ENCODE data around the gene DLX1.

DLX1 gene

GRCh38 chr2:172091761-172092566 lies 6.7 kb downstream of the DLX1 start:
- no peak overlapping the region for H3K4me3 ChIP-seq (replicated peaks; ENCODE audit: low read depth, low read length)
- TF ChIP-seq, protein P1, sequence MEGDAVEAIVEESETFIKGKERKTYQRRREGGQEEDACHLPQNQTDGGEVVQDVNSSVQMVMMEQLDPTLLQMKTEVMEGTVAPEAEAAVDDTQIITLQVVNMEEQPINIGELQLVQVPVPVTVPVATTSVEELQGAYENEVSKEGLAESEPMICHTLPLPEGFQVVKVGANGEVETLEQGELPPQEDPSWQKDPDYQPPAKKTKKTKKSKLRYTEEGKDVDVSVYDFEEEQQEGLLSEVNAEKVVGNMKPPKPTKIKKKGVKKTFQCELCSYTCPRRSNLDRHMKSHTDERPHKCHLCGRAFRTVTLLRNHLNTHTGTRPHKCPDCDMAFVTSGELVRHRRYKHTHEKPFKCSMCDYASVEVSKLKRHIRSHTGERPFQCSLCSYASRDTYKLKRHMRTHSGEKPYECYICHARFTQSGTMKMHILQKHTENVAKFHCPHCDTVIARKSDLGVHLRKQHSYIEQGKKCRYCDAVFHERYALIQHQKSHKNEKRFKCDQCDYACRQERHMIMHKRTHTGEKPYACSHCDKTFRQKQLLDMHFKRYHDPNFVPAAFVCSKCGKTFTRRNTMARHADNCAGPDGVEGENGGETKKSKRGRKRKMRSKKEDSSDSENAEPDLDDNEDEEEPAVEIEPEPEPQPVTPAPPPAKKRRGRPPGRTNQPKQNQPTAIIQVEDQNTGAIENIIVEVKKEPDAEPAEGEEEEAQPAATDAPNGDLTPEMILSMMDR (IDR thresholded peaks at IDR 0.05; ENCODE audit: low read length, missing control alignments) = no peak
- no peak for DNase-seq (ENCODE audit: low read depth)

GRCh38 chr2:172092716-172093415 lies 7.6 kb downstream of the DLX1 start:
- no peak overlapping the region for H3K4me3 ChIP-seq (replicated peaks; ENCODE audit: low read depth, low read length)
- no peak for DNase-seq (ENCODE audit: low read depth)
- TF ChIP-seq, protein P1 (IDR thresholded peaks at IDR 0.05; ENCODE audit: low read length, missing control alignments) = no peak

DNA sequence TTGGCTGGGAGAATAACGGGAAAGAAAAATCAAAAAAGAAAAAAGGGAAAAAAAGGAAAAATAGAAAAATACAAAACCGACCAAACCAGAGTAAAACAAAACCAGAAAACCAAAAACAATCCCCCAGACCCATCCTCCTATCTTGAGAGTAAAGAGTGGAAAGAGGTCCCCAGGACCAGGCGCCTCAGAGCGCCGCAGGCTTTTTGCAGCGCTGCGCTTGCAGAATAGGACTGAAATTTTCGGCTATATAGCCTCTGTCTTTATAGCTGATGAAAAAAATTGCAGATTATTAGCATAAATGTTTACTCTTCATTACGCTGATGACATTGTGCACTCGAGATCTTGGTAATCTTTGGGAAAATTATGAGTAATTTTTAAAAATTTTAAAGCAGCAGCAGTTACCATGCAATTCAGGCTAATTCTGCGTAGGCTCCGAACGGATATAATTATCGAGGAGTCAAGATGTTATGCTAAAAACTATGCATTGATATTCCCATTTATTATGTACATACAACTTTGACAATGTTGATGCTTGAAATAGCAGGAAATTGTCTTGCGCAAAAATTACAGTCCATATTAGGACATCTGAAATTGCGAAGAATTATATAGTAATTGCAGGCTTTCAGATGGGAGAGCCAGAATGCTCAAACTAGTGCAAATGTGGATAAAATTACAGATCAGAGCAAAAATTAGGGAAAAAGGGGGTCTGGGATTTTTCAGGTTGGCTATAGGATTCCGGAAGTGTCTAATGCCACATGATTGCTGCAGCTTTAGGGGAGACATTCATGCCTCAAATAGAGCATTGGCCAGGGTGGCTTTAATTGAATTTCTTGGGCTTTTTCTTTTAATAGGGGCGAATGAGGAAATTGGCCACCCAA lies 8.3 kb downstream of the DLX1 start:
- H3K4me3 ChIP-seq (replicated peaks; ENCODE audit: low read depth, low read length) = no peak overlapping the region
- TF ChIP-seq, protein P1 (IDR thresholded peaks at IDR 0.05; ENCODE audit: low read length, missing control alignments) = no peak
- DNase-seq (ENCODE audit: low read depth) = no peak

- H3K4me3 ChIP-seq (replicated peaks; ENCODE audit: low read depth, low read length) = peak overlapping the region; percentile 52
- DNase-seq (ENCODE audit: low read depth) = no peak
- TF ChIP-seq, protein P1 (IDR thresholded peaks at IDR 0.05; ENCODE audit: low read length, missing control alignments) = no peak
Measured at GRCh38 chr2:172094294-172095145, 9.2 kb downstream of the DLX1 start.

GRCh38 chr2:172095146-172095904 lies 10.0 kb downstream of the DLX1 start:
- DNase-seq (ENCODE audit: low read depth) = peak; percentile 82
- peak overlapping the region; percentile 52 for H3K4me3 ChIP-seq (replicated peaks; ENCODE audit: low read depth, low read length)
- TF ChIP-seq, protein P1 (IDR thresholded peaks at IDR 0.05; ENCODE audit: low read length, missing control alignments) = no peak

Measured in fibroblast of pulmonary artery (primary cell).